H9 (cell line): ENCODE measurements around the gene NXNL2. TPM values are rescaled to one million over a fixed set of nuclear protein-coding genes. Genes with fewer than 3 reads are reported as not detected.
A peak's percentile ranks its signal among the peaks of the same experiment; 100 is the strongest.

ENCODE experiments used
- DNase-seq: peaks from one replicate; pipeline ENCODE4 v3.0.0-alpha.2; 2017
- H2AFZ ChIP-seq: one replicate; pipeline ENCODE4 v1.6.1; 2013; ENCODE audit warnings: mild to moderate bottlenecking, low read length, control low read depth, moderate library complexity
- H2AK5ac ChIP-seq: 2 replicates; pipeline ENCODE4 v1.6.1; 2013; ENCODE audit warnings: low read length, control low read depth, mixed read lengths; ENCODE audit not compliant: insufficient read length
- H2BK120ac ChIP-seq: one replicate; pipeline ENCODE4 v1.6.1; 2013; ENCODE audit warnings: low read depth, mild to moderate bottlenecking, low read length, control low read depth, inconsistent platforms; ENCODE audit not compliant: poor library complexity, severe bottlenecking
- H2BK12ac ChIP-seq: 2 replicates; pipeline ENCODE4 v1.6.1; 2013; ENCODE audit warnings: low read length, control low read depth, mixed read lengths, low read depth; ENCODE audit not compliant: insufficient read length
- H2BK15ac ChIP-seq: 2 replicates; pipeline ENCODE4 v1.6.1; 2013; ENCODE audit warnings: low read depth, low read length, control low read depth
- H2BK20ac ChIP-seq: one replicate; pipeline ENCODE4 v1.6.1; 2013; ENCODE audit warnings: low read depth, mild to moderate bottlenecking, low read length, control low read depth, inconsistent platforms; ENCODE audit not compliant: poor library complexity, severe bottlenecking
- H2BK5ac ChIP-seq: 2 replicates; pipeline ENCODE4 v1.6.1; 2013; ENCODE audit warnings: low read length, control low read depth, mixed read lengths; ENCODE audit not compliant: insufficient read length
- H3K14ac ChIP-seq: 2 replicates; pipeline ENCODE4 v1.6.1; 2013; ENCODE audit warnings: low read length, control low read depth; ENCODE audit not compliant: insufficient read depth
- H3K18ac ChIP-seq: 2 replicates; pipeline ENCODE4 v1.6.1; 2013; ENCODE audit warnings: low read depth, mild to moderate bottlenecking, mixed read lengths, low read length, control low read depth; ENCODE audit not compliant: insufficient read length
- H3K23ac ChIP-seq: 2 replicates; pipeline ENCODE4 v1.6.1; 2013; ENCODE audit warnings: low read length, control low read depth, mixed read lengths, low read depth; ENCODE audit not compliant: insufficient read length
- H3K23me2 ChIP-seq: 2 replicates; pipeline ENCODE4 v1.6.1; 2013; ENCODE audit warnings: low read depth, mild to moderate bottlenecking, mixed read lengths, low read length, control low read depth; ENCODE audit not compliant: insufficient read length, poor library complexity, severe bottlenecking
- H3K27ac ChIP-seq: 2 replicates; pipeline ENCODE4 v1.5.1; 2013; ENCODE audit warnings: low read length, control low read depth, mixed read lengths, low read depth; ENCODE audit not compliant: insufficient read length
- H3K27me3 ChIP-seq: 2 replicates; pipeline ENCODE4 v1.6.1; 2013; ENCODE audit warnings: low read length, control low read depth, inconsistent platforms; ENCODE audit not compliant: insufficient read depth
- H3K4ac ChIP-seq: 2 replicates; pipeline ENCODE4 v1.6.1; 2013; ENCODE audit warnings: low read depth, mild to moderate bottlenecking, control low read depth, inconsistent platforms, low read length, moderate library complexity
- H3K4me1 ChIP-seq: 2 replicates; pipeline ENCODE4 v1.6.1; 2013; ENCODE audit warnings: low read length, control low read depth, inconsistent platforms; ENCODE audit not compliant: insufficient read depth
- H3K4me2 ChIP-seq: 2 replicates; pipeline ENCODE4 v1.6.1; 2013; ENCODE audit warnings: low read length, control low read depth, mixed read lengths; ENCODE audit not compliant: insufficient read length, insufficient read depth
- H3K56ac ChIP-seq: 2 replicates; pipeline ENCODE4 v1.6.1; 2013; ENCODE audit warnings: low read depth, mild to moderate bottlenecking, mixed read lengths, low read length, control low read depth; ENCODE audit not compliant: insufficient read length
- H3K79me1 ChIP-seq: 2 replicates; pipeline ENCODE4 v1.6.1; 2013; ENCODE audit warnings: low read depth, mild to moderate bottlenecking, moderate library complexity, low read length, control low read depth, inconsistent platforms; ENCODE audit not compliant: insufficient read depth, poor library complexity, severe bottlenecking
- H3K79me2 ChIP-seq: 2 replicates; pipeline ENCODE4 v1.6.1; 2013; ENCODE audit warnings: low read length, control low read depth, inconsistent platforms; ENCODE audit not compliant: insufficient read depth
- H3K9ac ChIP-seq: 2 replicates; pipeline ENCODE4 v1.6.1; 2013; ENCODE audit warnings: low read length, control low read depth, mixed read lengths; ENCODE audit not compliant: insufficient read length; ENCODE audit errors: extremely low read depth
- H3K9me3 ChIP-seq: one replicate; pipeline ENCODE4 v1.6.1; 2013; ENCODE audit warnings: low read depth, low read length, inconsistent platforms; ENCODE audit not compliant: control insufficient read depth
- H3T11ph ChIP-seq: one replicate; pipeline ENCODE4 v1.6.1; 2013; ENCODE audit warnings: mild to moderate bottlenecking, low read length, control low read depth, inconsistent platforms
- H4K20me1 ChIP-seq: one replicate; pipeline ENCODE4 v1.6.1; 2013; ENCODE audit not compliant: control insufficient read depth, insufficient read length, insufficient read depth
- H4K5ac ChIP-seq: 2 replicates; pipeline ENCODE4 v1.6.1; 2013; ENCODE audit warnings: low read depth, mild to moderate bottlenecking, mixed read lengths, low read length, control low read depth; ENCODE audit not compliant: insufficient read length
- H4K8ac ChIP-seq: replicated peaks from 2 replicates; pipeline ENCODE4 v1.6.1; 2013; ENCODE audit warnings: low read length, control low read depth, mixed read lengths, low read depth; ENCODE audit not compliant: insufficient read length
- H4K91ac ChIP-seq: 2 replicates; pipeline ENCODE4 v1.6.1; 2013; ENCODE audit warnings: low read depth, mild to moderate bottlenecking, moderate library complexity, mixed read lengths, low read length, control low read depth; ENCODE audit not compliant: insufficient read length
- H3K27ac Mint-ChIP-seq, 3 experiments: 2 replicates in 2 of 3; 3 replicates in 1 of 3; pipeline ENCODE4 v1.8.0; 2020 to 2021; ENCODE audit warnings: mixed read lengths in 3 of 3, mild to moderate bottlenecking in 1 of 3, moderate library complexity in 1 of 3
- H3K27me3 Mint-ChIP-seq: 2 replicates; pipeline ENCODE4 v1.8.0; 2021; ENCODE audit warnings: low read depth, mild to moderate bottlenecking, moderate library complexity, mixed read lengths
- H3K36me3 Mint-ChIP-seq, 3 experiments: 2 replicates in 2 of 3; 3 replicates in 1 of 3; pipeline ENCODE4 v1.8.0; 2020 to 2021; ENCODE audit warnings: low read depth in 3 of 3, mixed read lengths in 3 of 3; ENCODE audit not compliant: insufficient read depth in 1 of 3
- H3K4me1 Mint-ChIP-seq, 2 experiments: 2 replicates each; pipeline ENCODE4 v1.8.0; 2020; ENCODE audit warnings: mixed read lengths in 2 of 2
- H3K4me3 Mint-ChIP-seq, 2 experiments: 2 replicates in 1 of 2; 3 replicates in 1 of 2; pipeline ENCODE4 v1.8.0; 2020 to 2021; ENCODE audit warnings: mild to moderate bottlenecking in 2 of 2, mixed read lengths in 2 of 2, moderate library complexity in 1 of 2
- H3K9me3 Mint-ChIP-seq, 2 experiments: 2 replicates in 1 of 2; 3 replicates in 1 of 2; pipeline ENCODE4 v1.8.0; 2020; ENCODE audit warnings: mild to moderate bottlenecking in 2 of 2, mixed read lengths in 2 of 2, moderate library complexity in 1 of 2
- CTCF ChIP-seq: fragments of 200-600 bp; sonication (generic); conservative IDR thresholded peaks from 3 replicates; pipeline ENCODE4 v1.8.0; 2021; ENCODE audit warnings: antibody characterized with exemption, mild to moderate bottlenecking
- WGBS: extraction: QIAGEN DNeasy Blood & Tissue Kit; methylation state at CpG from one replicate; pipeline ENCODE4 v1.1.7; 2013; ENCODE audit warnings: missing lambda C conversion rate, low lambda C conversion rate, mixed read lengths; ENCODE audit not compliant: insufficient read length; ENCODE audit errors: extremely low coverage; 5-methylcytosine and 5-hydroxymethylcytosine counted together
- total RNA-seq: library from RNA; stranded (reverse); gene quantifications from 2 replicates; pipeline ENCODE4 v1.2.1, GENCODE V29; 2021

The NXNL2 gene
- total RNA-seq, 1 experiment from 2014 or later, result 0.57 TPM

- H3K4me1 Mint-ChIP-seq, result peaks cover 3 to 4% of the 10 kb centered on the region in 2 experiments; a peak in 2 of 4 replicates
- Histone ChIP-seq H4K91ac (no peak overlapping the region), H2BK12ac (no peak overlapping the region), H2AK5ac (no peak overlapping the region), H3K9me3 (no peaks in the 10 kb centered on the region), H3K79me1 (no peaks in the 10 kb centered on the region), H3K4ac (no peak overlapping the region), H3K9ac (no peak overlapping the region), H4K20me1 (no peaks in the 10 kb centered on the region), H2BK20ac (no peak overlapping the region), H3K56ac (no peak overlapping the region), H4K5ac (no peak overlapping the region), H2BK5ac (no peak overlapping the region), H3K79me2 (no peaks in the 10 kb centered on the region), H3K4me2 (no peak overlapping the region), H3T11ph (no peak overlapping the region), H3K4me1 (no peaks in the 10 kb centered on the region), H3K27me3 (no peaks in the 10 kb centered on the region), H2BK15ac (no peak overlapping the region), H3K23me2 (no peaks in the 10 kb centered on the region), H3K23ac (no peak overlapping the region), H4K8ac (no peak overlapping the region), H3K14ac (no peak overlapping the region), H3K27ac (no peak overlapping the region), H2BK120ac (no peak overlapping the region), H3K18ac (no peak overlapping the region), H2AFZ (peak overlapping the region; percentile 11)
- no peak overlapping the region for H3K4me3 Mint-ChIP-seq
- no peaks in the 10 kb centered on the region for H3K36me3 Mint-ChIP-seq
- H3K27me3 Mint-ChIP-seq, result peaks cover 7% of the 10 kb centered on the region
- H3K27ac Mint-ChIP-seq, result no peak overlapping the region; a peak in 1 of 7 replicates
- no CpG with 5 or more reads among the region's 28 CpGs for WGBS
- peak; percentile 87 for DNase-seq
- TF ChIP-seq CTCF, result peak; percentile 97
- H3K9me3 Mint-ChIP-seq, result no peaks in the 10 kb centered on the region; a peak in 1 of 5 replicates
These were observed 43.4 kb downstream of the NXNL2 start for GRCh38 chr9:88578121-88579049.
